GM23248 (cell line): Measurements from ENCODE around the gene ATP6V1G3. TPM values are rescaled to one million over a fixed set of nuclear protein-coding genes. Genes with fewer than 3 reads are reported as not detected.

Source experiments
- DNase-seq: peaks from one replicate; pipeline ENCODE4 v3.0.0-alpha.2; 2015
- H2AFZ ChIP-seq: fragments of 200-600 bp; sonication (generic); 2 replicates; pipeline ENCODE4 v1.6.1; 2016; ENCODE audit warnings: antibody characterized with exemption
- H3F3A ChIP-seq: fragments of 200-600 bp; sonication (generic); 2 replicates; pipeline ENCODE4 v1.6.1; 2016; ENCODE audit warnings: mild to moderate bottlenecking, antibody characterized with exemption, mixed run types; ENCODE audit not compliant: insufficient read depth
- H3K27ac ChIP-seq: fragments of 200-600 bp; sonication (generic); 2 replicates; pipeline ENCODE4 v1.5.1; 2016; ENCODE audit warnings: mild to moderate bottlenecking
- H3K27me3 ChIP-seq: fragments of 200-600 bp; sonication (generic); replicated peaks from 2 replicates; pipeline ENCODE4 v1.6.1; 2016; ENCODE audit warnings: mild to moderate bottlenecking; ENCODE audit not compliant: insufficient read depth
- H3K36me3 ChIP-seq: fragments of 200-600 bp; sonication (generic); 2 replicates; pipeline ENCODE4 v1.6.1; 2016; ENCODE audit warnings: low read depth, mild to moderate bottlenecking
- H3K4me1 ChIP-seq: fragments of 200-600 bp; sonication (generic); 2 replicates; pipeline ENCODE4 v1.6.1; 2016; ENCODE audit warnings: mild to moderate bottlenecking; ENCODE audit not compliant: insufficient read depth
- H3K4me2 ChIP-seq: fragments of 200-600 bp; sonication (generic); one replicate; pipeline ENCODE4 v1.6.1; 2016; ENCODE audit warnings: mild to moderate bottlenecking; ENCODE audit not compliant: unreplicated experiment
- H3K4me3 ChIP-seq: fragments of 200-600 bp; sonication (generic); 2 replicates; pipeline ENCODE4 v1.5.1; 2016; ENCODE audit warnings: mild to moderate bottlenecking
- H3K79me2 ChIP-seq: fragments of 200-600 bp; sonication (generic); 2 replicates; pipeline ENCODE4 v1.6.1; 2016; ENCODE audit warnings: mild to moderate bottlenecking; ENCODE audit not compliant: insufficient read depth
- H3K9ac ChIP-seq: fragments of 200-600 bp; sonication (generic); 2 replicates; pipeline ENCODE4 v1.6.1; 2016; ENCODE audit warnings: mild to moderate bottlenecking
- H3K9me2 ChIP-seq: fragments of 200-600 bp; sonication (generic); 2 replicates; pipeline ENCODE4 v1.6.1; 2016; ENCODE audit warnings: mixed run types, mild to moderate bottlenecking, moderate library complexity; ENCODE audit not compliant: insufficient read depth
- H3K9me3 ChIP-seq: fragments of 200-600 bp; sonication (generic); one replicate; pipeline ENCODE4 v1.6.1; 2017; ENCODE audit warnings: low read depth
- H4K20me1 ChIP-seq: fragments of 200-600 bp; sonication (generic); 2 replicates; pipeline ENCODE4 v1.6.0; 2016; ENCODE audit not compliant: insufficient read depth
- EZH2 ChIP-seq: fragments of 200-600 bp; sonication (generic); IDR thresholded peaks from 2 replicates; pipeline ENCODE4 v1.6.1; 2018; ENCODE audit warnings: antibody characterized with exemption, mild to moderate bottlenecking; ENCODE audit not compliant: insufficient read depth, poor library complexity, severe bottlenecking
- EZH2phosphoT487 ChIP-seq: fragments of 200-600 bp; sonication (generic); IDR thresholded peaks from 2 replicates; pipeline ENCODE4 v1.6.1; 2018; ENCODE audit warnings: antibody characterized with exemption, moderate library complexity, mild to moderate bottlenecking, low read depth; ENCODE audit not compliant: insufficient read depth
- WGBS, 2 experiments: methylation state at CpG; one replicate each; pipeline ENCODE4 v1.1.6; 2015 to 2017; ENCODE audit warnings: low lambda C conversion rate in 2 of 2, low coverage in 1 of 2; ENCODE audit errors: missing lambda C conversion rate in 2 of 2; 5-methylcytosine and 5-hydroxymethylcytosine counted together
- in situ Hi-C: fragments of 300-500 bp; cut with MboI; formaldehyde crosslinking; loops from 2 replicates; pipeline ENCODE4 v1.15.0; 2020
- polyA plus RNA-seq: library from polyadenylated mRNA; unstranded; fragments of >200 nt; fragmentation: Nextera tagmentation; extraction: Ambion mirVana; gene quantifications from 2 replicates; pipeline ENCODE4 v1.2.1, GENCODE V29; 2016
- total RNA-seq: library from RNA; depleted of rRNA; stranded (reverse); fragments of >200 nt; shearing (Covaris generic); gene quantifications from 2 replicates; pipeline ENCODE4 v1.2.3, GENCODE V29; 2014

ATP6V1G3 gene
- total and polyA plus RNA-seq, 2 experiments from 2014 or later = 1.3 TPM; not detected in 1

- peak; percentile 44 for DNase-seq
- WGBS, 2 experiments = 89 to 96% methylated on average over 2 of the region's 2 CpGs
Observed at GRCh38 chr1:198575798-198576641, 35.5 kb upstream of the ATP6V1G3 start.

GRCh38 chr1:198575292-198575691 lies 34.8 kb upstream of the ATP6V1G3 start:
- no peaks in the 10 kb centered on the region for H3K79me2 ChIP-seq
- no peak for DNase-seq
- H3F3A ChIP-seq = peaks cover 26% of the 10 kb centered on the region
- no peaks in the 10 kb centered on the region for H4K20me1 ChIP-seq
- no peak overlapping the region for H3K27ac ChIP-seq
- in situ Hi-C loops = no loop called here
- H3K27me3 ChIP-seq = no peaks in the 10 kb centered on the region
- H3K4me3 ChIP-seq = no peak overlapping the region
- no peaks in the 10 kb centered on the region for H3K9me2 ChIP-seq
- TF ChIP-seq EZH2phosphoT487 (no peak), EZH2 (no peak)
- 73 to 90% methylated on average over 1 of the region's 1 CpG for WGBS, 2 experiments
- no peaks in the 10 kb centered on the region for H3K9me3 ChIP-seq
- H3K4me2 ChIP-seq = no peak overlapping the region
- H2AFZ ChIP-seq = peak overlapping the region; percentile 11
- peaks cover 32% of the 10 kb centered on the region for H3K4me1 ChIP-seq
- no peaks in the 10 kb centered on the region; the same call in 1 of the 2 replicates for H3K36me3 ChIP-seq
- no peak overlapping the region for H3K9ac ChIP-seq

More at GRCh38 chr1:198575798-198576641, 35.5 kb upstream of the ATP6V1G3 start:
- Histone ChIP-seq H3K27me3 (no peaks in the 10 kb centered on the region), H3K4me1 (peaks cover 32% of the 10 kb centered on the region), H3K79me2 (no peaks in the 10 kb centered on the region), H3F3A (peaks cover 26% of the 10 kb centered on the region), H3K27ac (no peak overlapping the region), H4K20me1 (no peaks in the 10 kb centered on the region), H3K9me3 (no peaks in the 10 kb centered on the region), H3K9ac (no peak overlapping the region), H3K4me2 (no peak overlapping the region), H3K4me3 (no peak overlapping the region), H3K9me2 (no peaks in the 10 kb centered on the region), H2AFZ (peak overlapping the region; percentile 11), H3K36me3 (no peaks in the 10 kb centered on the region; the same call in 1 of the 2 replicates)
- TF ChIP-seq EZH2phosphoT487 (no peak), EZH2 (no peak)
- in situ Hi-C loops = no loop called here

GRCh38 chr1:198574325-198574724 lies 33.8 kb upstream of the ATP6V1G3 start:
- H2AFZ ChIP-seq = 0 out of 2 replicates have a peak overlapping the region, but pooled peaks have one; percentile 6
- in situ Hi-C loops = no loop called here
- no peak for DNase-seq
- no peaks in the 10 kb centered on the region for H4K20me1 ChIP-seq
- H3K9me3 ChIP-seq = no peaks in the 10 kb centered on the region
- peaks cover 31% of the 10 kb centered on the region for H3K4me1 ChIP-seq
- H3K9me2 ChIP-seq = no peaks in the 10 kb centered on the region
- no peaks in the 10 kb centered on the region for H3K27me3 ChIP-seq
- no peak for TF ChIP-seq EZH2phosphoT487
- no peak for TF ChIP-seq EZH2
- no peak overlapping the region for H3K4me3 ChIP-seq
- no peak overlapping the region for H3K9ac ChIP-seq
- H3K79me2 ChIP-seq = no peaks in the 10 kb centered on the region
- no peaks in the 10 kb centered on the region; the same call in 1 of the 2 replicates for H3K36me3 ChIP-seq
- 50 to 64% methylated on average over 1 of the region's 1 CpG for WGBS, 2 experiments
- no peak overlapping the region for H3K4me2 ChIP-seq
- peaks cover 26% of the 10 kb centered on the region for H3F3A ChIP-seq
- no peak overlapping the region for H3K27ac ChIP-seq

- Histone ChIP-seq H3K36me3 (no peaks in the 10 kb centered on the region), H3F3A (0 out of 2 replicates have a peak, but pooled peaks cover 5% of the 10 kb centered on the region), H3K27ac (no peak overlapping the region), H3K9me2 (no peaks in the 10 kb centered on the region), H2AFZ (no peak overlapping the region), H3K9me3 (no peaks in the 10 kb centered on the region), H3K9ac (no peak overlapping the region), H3K4me1 (peaks cover 14% of the 10 kb centered on the region), H3K79me2 (no peaks in the 10 kb centered on the region), H4K20me1 (no peaks in the 10 kb centered on the region), H3K27me3 (no peaks in the 10 kb centered on the region), H3K4me3 (no peak overlapping the region), H3K4me2 (no peak overlapping the region)
- DNase-seq = no peak
- in situ Hi-C loops = no loop called here
- 91 to 97% methylated on average over 1 of the region's 1 CpG for WGBS, 2 experiments
- TF ChIP-seq EZH2phosphoT487 (no peak), EZH2 (no peak)
Observed at GRCh38 chr1:198564716-198565115, 24.2 kb upstream of the ATP6V1G3 start.
